Osteoblast (primary cell): Measurements from ENCODE around the gene STARD3. TPM values are rescaled to one million over a fixed set of nuclear protein-coding genes. Genes with fewer than 3 reads are reported as not detected.

Experiments used
- DNase-seq: peaks from one replicate; pipeline ENCODE4 v3.0.0; 2011; ENCODE audit warnings: low spot score, mixed read lengths; ENCODE audit not compliant: insufficient read length; ENCODE audit errors: missing footprints
- H2AFZ ChIP-seq: 2 replicates; pipeline ENCODE4 v1.6.0; 2011; ENCODE audit warnings: mild to moderate bottlenecking, low read length
- H3K27ac ChIP-seq: 2 replicates; pipeline ENCODE4 v1.5.1; 2011; ENCODE audit warnings: mild to moderate bottlenecking, low read depth, low read length, moderate library complexity
- H3K27me3 ChIP-seq: 2 replicates; pipeline ENCODE4 v1.6.0; 2012; ENCODE audit warnings: mild to moderate bottlenecking, control low read depth, inconsistent platforms, low read length, moderate library complexity; ENCODE audit not compliant: insufficient read depth
- H3K36me3 ChIP-seq: 2 replicates; pipeline ENCODE4 v1.5.1; 2011; ENCODE audit warnings: mild to moderate bottlenecking, low read length, control low read depth, moderate library complexity; ENCODE audit not compliant: insufficient read depth
- H3K4me1 ChIP-seq: 2 replicates; pipeline ENCODE4 v1.5.1; 2011; ENCODE audit warnings: mild to moderate bottlenecking, low read length, control low read depth, moderate library complexity; ENCODE audit not compliant: insufficient read depth
- H3K4me2 ChIP-seq: 2 replicates; pipeline ENCODE4 v1.6.0; 2011; ENCODE audit warnings: mild to moderate bottlenecking, low read length; ENCODE audit not compliant: insufficient read depth
- H3K4me3 ChIP-seq: fragments of 200-600 bp; sonication (generic); 3 replicates; pipeline ENCODE4 v1.5.1; 2012; ENCODE audit warnings: mild to moderate bottlenecking, low read length, inconsistent platforms; ENCODE audit not compliant: insufficient read depth
- H3K79me2 ChIP-seq: 2 replicates; pipeline ENCODE4 v1.6.0; 2012; ENCODE audit warnings: mild to moderate bottlenecking, low read length, control low read depth, inconsistent platforms; ENCODE audit not compliant: insufficient read depth
- H3K9me3 ChIP-seq: 2 replicates; pipeline ENCODE4 v1.5.1; 2011; ENCODE audit warnings: low read depth, low read length, control low read depth
- H4K20me1 ChIP-seq: 2 replicates; pipeline ENCODE4 v1.6.0; 2012; ENCODE audit warnings: mild to moderate bottlenecking, low read length, control low read depth; ENCODE audit not compliant: insufficient read depth
- CTCF ChIP-seq: IDR thresholded peaks from 2 replicates; pipeline ENCODE4 v1.5.1; 2011; ENCODE audit warnings: mild to moderate bottlenecking, low read depth, low read length, moderate library complexity; ENCODE audit errors: extremely low read depth
- total RNA-seq: library from RNA; depleted of rRNA; stranded (reverse); fragments of >200 nt; gene quantifications from 2 replicates; pipeline ENCODE4 v1.2.3, GENCODE V29; 2012

STARD3 gene
- total RNA-seq, 1 donor: 35.8 TPM

GRCh38 chr17:39623356-39623950 is 13.5 kb upstream of the STARD3 start:
- Histone ChIP-seq H2AFZ (no peak overlapping the region), H3K4me3 (no peak overlapping the region), H3K36me3 (no peaks in the 10 kb centered on the region), H3K79me2 (no peaks in the 10 kb centered on the region), H3K9me3 (no peaks in the 10 kb centered on the region), H3K27me3 (peaks cover 46% of the 10 kb centered on the region), H3K27ac (no peak overlapping the region), H4K20me1 (peaks cover 4% of the 10 kb centered on the region), H3K4me2 (no peak overlapping the region), H3K4me1 (peaks cover 5% of the 10 kb centered on the region)
- peak; percentile 86 for TF ChIP-seq CTCF
- peak; percentile 98 for DNase-seq

- Histone ChIP-seq H3K4me1 (peaks cover 5% of the 10 kb centered on the region), H3K27ac (no peak overlapping the region), H3K27me3 (peaks cover 55% of the 10 kb centered on the region), H3K36me3 (no peaks in the 10 kb centered on the region), H3K79me2 (no peaks in the 10 kb centered on the region), H3K4me2 (no peak overlapping the region), H4K20me1 (peaks cover 4% of the 10 kb centered on the region), H2AFZ (no peak overlapping the region), H3K4me3 (no peak overlapping the region), H3K9me3 (no peaks in the 10 kb centered on the region)
- no peak for DNase-seq
- TF ChIP-seq CTCF: no peak
Measured at GRCh38 chr17:39624313-39624712, 12.6 kb upstream of the STARD3 start.

- no peak for DNase-seq
- Histone ChIP-seq H2AFZ (no peak overlapping the region), H4K20me1 (peaks cover 4% of the 10 kb centered on the region), H3K4me3 (no peak overlapping the region), H3K36me3 (no peaks in the 10 kb centered on the region), H3K79me2 (no peaks in the 10 kb centered on the region), H3K4me2 (no peak overlapping the region), H3K9me3 (no peaks in the 10 kb centered on the region), H3K4me1 (peaks cover 5% of the 10 kb centered on the region), H3K27ac (no peak overlapping the region), H3K27me3 (peaks cover 64% of the 10 kb centered on the region)
- no peak for TF ChIP-seq CTCF
Measured at GRCh38 chr17:39625198-39625785, 11.7 kb upstream of the STARD3 start.

- TF ChIP-seq CTCF: no peak
- Histone ChIP-seq H3K9me3 (no peaks in the 10 kb centered on the region), H3K4me3 (no peak within 1 kb of the TSS), H3K36me3 (no peaks in the 10 kb centered on the region), H3K27ac (no peak within 1 kb of the TSS), H4K20me1 (peaks cover 4% of the 10 kb centered on the region), H2AFZ (no peak within 1 kb of the TSS), H3K79me2 (no peaks in the 10 kb centered on the region), H3K4me2 (no peak within 1 kb of the TSS), H3K27me3 (peaks cover 69% of the 10 kb centered on the region), H3K4me1 (peaks cover 5% of the 10 kb centered on the region)
- no peak for DNase-seq
Measured at GRCh38 chr17:39626171-39627046, 10.5 kb upstream of the STARD3 start, which contains the start of gene PPP1R1B. Gene PPP1R1B (plus strand): TSS chr17:39626952. CDS start chr17:39627393, 441 bp downstream.
